ENCODE data around the gene PCDH9.
A peak's percentile ranks its signal among the peaks of the same experiment; 100 is the strongest.

Gene PCDH9

DNA sequence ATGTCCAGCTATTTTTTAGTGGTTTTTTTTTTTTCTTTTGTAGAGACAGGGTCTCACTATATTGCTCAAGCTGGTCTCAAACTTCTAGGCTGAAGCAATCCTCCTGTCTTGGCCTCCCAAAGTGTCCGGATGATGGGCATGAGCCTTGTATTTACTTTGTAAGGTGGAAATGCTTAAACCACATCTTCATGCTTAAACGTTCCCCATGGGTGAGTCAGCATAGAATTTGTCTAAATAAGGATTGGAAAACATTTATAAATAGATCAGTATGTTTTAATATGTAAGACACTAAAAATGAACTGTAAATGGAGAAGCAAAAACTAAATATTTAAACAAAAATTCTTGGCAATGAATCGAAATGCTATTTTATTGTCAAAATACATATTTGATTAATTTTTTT is 698.0 kb downstream of the PCDH9 start:
- no peak for DNase-seq (ENCODE audit: low spot score)

DNA sequence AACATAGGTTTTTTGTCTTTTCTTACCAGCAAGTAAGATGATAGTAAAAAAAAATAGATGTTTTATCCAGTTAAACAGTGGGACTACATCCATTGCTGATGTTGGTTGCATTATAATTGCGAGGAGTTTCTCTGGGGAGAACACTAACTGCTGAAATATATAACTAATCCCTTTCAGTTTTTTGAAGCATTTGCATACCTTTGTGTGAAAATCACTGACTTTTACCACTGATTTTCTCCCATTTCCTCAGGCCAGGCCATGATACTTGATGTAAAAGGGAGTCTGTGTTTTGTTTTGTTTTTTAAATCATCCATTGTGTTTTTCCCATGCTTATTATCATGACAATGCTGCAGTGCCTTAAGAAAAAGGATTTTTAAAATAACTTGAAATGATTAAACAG is 699.5 kb downstream of the PCDH9 start:
- DNase-seq (ENCODE audit: low spot score): no peak

DNA sequence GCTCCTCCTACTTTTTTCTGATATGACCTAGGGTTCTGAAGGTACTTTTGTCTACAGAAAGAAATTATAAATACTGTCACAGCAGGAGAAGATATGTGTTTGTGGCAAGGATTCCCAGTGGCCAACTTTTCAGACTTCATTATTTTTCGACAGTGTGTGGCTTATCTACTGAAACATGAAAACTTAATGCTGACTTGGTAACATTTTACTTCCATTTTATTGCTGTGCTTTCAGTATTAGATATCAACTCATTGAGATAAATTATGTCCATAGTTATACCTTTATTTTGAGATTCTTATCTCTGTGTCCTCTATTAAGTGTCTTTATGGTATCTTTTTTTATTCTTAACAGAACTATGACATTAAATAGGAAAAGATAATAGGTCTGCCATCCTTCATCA is 700.0 kb downstream of the PCDH9 start:
- DNase-seq (ENCODE audit: low spot score): no peak

DNA sequence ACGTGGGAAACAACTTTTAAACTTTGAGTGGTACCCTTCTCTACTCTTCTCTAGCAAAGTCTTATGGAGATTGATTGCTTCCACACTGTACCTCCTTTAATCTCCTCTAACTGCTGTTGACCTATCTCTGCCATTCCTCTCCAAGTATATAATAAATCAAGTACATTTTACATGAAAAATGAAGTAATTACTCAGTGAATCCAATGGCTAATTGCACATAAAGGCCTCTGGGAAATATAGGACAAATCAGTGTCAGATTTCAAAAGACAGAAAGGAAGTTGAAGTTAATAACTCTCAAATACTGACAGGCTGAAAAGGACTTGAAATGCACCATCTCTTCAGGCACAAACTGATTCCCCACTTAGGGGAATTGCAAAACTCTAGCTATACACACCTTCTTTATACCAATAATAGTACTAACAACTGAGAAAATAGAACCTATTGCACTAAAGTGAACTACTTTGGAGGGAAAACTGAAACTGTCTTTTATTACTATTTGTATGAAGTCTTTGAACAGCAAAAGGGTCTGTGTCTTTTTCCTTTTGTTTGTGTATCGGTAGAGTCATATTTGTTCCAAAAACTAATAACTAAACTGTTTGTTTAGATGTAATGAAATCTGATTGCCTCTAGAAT is 701.1 kb downstream of the PCDH9 start:
- DNase-seq (ENCODE audit: low spot score): peak; percentile 6

DNA sequence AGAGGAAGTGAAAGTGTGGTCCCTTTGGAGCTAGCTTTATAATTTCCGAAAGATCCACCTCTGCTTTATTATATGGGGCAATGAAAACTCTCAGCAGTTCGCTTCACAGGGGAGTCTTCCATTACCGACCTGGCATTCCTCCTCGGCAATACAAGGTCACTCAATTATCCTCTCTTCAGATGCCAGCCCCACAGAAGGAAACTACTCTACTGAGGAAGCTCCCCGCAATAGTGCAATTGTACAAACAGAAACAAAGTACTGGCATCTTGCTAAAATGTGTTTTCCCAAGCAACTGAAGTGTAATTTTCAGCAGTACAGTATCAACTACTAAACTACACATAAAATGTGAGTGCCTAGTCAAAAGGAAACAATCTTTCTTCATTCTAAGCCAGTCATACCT is 702.0 kb downstream of the PCDH9 start:
- no peak for DNase-seq (ENCODE audit: low spot score)

DNA sequence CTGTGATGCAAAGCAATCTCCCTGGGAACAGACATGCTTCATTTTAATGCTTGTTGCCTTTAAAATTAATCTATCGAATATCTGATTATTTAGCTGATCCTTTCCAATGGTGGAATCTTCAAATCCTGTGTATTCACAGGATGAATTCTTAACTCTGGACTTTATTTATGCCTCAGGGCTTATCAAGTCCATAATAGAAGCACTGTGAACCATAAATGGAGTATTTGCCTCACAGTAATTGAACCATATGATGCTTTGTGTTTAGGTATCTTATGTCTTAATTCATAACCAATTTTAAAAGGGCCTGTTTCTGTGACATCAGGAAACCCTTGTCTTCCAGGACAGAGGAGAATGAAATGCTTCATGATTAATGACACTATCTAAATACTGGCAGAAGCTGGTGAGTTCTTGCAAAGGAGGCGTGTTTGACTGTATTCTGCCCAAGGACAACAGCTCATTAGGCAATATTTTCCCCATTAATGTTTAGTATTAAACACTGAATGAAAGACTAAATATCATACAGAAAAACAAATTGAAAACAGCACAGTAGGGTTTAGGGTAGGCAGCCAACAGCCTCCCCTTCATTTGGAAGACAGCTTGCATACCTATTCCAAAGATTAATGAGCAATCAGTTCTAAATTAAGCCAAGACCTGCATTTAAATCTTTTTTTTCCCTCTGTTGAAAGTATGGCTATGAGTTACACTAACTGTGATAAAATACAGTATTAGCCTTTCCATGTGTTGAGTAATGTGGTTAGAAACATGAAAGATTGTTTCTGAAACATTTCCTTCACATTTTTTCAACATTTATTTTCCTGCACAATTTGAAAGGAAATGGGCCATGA is 709.4 kb downstream of the PCDH9 start:
- DNase-seq (ENCODE audit: low spot score): no peak

DNA sequence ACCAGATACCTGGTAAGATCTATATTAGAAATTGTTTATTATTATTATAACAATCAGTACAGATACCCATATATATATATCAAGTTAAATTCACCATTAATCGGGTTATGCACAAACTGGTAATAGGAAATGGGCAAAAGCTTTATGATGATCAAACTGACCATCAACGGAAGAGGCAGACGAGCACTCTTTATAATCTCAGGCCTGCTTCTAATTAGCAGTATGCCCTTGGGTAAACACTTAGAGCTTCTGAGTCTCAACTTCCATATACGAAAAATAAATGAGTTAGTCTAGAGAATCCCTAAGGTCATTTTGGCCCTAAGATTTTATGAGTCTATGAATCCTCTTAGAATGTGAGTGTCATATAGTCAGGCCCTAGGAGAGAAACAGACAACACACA is 710.9 kb downstream of the PCDH9 start:
- no peak for DNase-seq (ENCODE audit: low spot score)

DNA sequence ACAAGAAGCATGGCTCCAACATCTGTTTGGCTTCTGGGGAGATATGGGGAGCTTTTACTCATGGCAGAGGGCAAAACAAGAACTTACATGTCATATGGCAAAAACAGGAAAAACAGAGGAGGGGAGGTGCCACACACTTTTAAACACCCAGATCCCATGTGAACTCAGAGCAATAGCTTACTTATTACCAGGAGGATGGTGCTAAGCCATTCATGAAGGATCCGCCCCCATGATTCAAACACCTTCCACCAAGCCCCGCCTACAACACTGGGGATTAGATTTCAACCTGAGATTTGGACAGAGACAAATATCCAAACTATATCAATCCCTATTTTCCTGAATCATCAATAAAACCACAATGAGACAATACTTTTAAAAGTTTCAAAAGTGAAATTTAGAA is 712.1 kb downstream of the PCDH9 start:
- DNase-seq (ENCODE audit: low spot score): no peak

DNA sequence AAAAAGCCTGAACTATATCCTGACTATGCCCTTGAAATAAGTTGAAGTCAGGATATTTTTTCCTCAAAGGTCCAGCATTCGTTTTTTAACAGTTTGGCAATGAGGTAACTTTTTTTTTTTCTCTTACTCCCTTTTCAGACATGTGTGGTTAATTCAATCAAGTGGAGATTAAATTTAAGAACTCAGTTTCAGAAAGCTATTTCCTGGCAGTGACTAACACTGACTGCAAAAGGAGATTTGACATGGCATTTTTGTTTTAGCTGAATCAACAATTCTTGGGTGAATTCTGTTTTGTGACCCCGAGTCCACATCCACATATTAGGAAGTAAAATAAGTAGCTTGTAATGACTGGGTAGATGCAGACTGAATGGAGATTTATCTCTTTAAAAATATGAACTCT is 716.4 kb downstream of the PCDH9 start:
- peak; percentile 9 for DNase-seq (ENCODE audit: low spot score)

DNA sequence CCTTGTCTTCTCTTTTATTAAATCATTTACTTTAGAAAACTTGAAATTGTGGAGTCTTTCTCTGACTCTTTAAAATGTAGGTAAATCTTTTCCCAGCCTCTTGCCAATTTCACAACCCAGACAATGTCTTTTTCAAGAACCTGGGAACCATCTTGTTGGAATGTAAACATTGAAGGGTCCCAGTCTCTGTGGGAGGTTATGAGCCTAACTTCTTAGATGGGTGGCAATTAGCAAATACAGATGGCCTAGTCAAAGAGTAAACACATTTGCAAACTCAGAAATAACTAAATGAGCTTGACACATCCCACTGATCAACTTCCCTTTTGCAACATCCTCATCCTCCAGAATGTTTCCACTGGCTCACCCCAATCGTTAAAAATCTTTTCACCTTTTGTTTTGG is 721.0 kb downstream of the PCDH9 start:
- DNase-seq (ENCODE audit: low spot score): no peak

DNA sequence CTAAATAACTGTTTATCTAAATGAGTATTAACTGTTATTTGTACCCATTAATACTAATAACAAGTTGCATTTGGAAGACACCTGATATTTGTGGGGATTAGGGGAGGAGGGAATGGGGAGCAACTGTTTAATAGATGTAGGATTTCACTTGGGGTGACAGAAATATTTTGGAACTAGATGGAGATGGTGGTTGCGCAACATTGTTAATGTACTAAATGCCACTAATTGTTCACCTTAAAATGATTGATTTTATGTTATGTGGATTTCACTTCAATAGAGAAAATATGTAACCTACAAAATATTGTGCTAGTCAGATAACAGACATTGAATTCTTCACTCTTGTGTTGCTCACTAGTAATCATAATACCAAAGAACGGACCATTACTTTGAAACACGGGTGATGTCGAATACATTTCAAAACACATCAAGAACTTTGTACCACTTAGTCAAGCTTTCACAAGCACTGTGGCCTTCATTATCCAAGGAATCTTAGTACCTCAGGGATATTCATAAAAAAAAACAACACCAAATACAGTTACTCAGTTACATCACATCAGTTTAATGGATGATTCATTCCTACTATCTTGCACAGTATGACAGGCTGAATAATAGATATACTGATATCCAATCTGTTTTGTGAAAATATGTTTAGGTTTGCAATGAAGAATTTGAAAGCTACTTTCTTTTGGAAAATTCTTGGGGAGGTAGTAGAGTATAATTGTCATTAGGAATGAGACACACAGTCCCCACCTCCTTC is 721.8 kb downstream of the PCDH9 start:
- no peak for DNase-seq (ENCODE audit: low spot score)

DNA sequence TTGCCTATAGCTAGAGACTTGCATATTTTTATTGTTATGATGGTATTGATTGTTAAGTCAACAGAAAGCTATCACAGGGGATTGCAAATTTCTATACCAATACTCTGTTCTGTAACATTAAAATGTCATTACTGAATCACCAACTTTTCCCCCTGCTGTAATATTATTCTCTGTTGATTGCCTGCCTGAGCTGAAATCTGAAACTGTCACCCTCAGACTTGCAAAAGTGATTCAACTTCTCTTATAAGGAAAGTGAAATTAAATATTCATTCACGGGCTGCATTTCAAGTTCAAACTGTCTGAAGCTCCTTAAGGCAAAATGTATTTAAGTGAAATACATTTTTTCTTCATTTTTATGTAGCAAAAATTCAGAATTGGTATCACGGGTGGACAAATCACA is 723.2 kb downstream of the PCDH9 start:
- no peak for DNase-seq (ENCODE audit: low spot score)

DNA sequence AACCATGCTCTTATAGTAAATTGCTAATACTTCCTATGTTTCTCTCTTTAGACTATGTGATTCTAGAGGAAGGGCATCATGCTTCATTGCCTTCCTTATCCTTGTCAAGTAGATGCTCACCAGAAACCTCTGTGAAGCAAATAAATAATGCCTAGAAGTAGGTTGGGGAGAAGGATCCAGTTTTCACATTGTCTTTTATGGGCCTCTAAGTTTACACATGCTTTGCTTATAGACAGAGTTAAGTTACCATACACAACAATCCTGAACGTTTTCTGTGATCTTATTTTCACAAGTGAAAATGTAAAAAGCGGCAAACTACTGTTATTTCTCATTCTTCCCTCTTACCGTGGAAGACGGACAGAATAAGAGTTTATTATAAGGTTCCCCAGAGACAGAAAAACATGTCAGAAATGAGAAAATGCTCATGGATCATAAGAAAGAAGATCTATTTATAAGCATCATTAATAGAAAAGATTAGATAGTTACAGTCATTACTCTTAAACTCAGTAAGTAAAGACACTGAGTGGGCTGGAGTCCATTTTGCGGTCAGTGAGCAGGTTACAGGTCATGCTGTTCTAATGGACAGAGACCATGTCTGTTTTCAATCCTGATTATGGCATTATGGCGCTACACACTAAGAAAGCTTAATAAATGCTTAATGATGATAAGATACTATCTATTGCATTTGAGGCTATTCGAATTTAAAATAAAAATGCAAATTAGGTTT is 723.9 kb downstream of the PCDH9 start:
- DNase-seq (ENCODE audit: low spot score): no peak

DNA sequence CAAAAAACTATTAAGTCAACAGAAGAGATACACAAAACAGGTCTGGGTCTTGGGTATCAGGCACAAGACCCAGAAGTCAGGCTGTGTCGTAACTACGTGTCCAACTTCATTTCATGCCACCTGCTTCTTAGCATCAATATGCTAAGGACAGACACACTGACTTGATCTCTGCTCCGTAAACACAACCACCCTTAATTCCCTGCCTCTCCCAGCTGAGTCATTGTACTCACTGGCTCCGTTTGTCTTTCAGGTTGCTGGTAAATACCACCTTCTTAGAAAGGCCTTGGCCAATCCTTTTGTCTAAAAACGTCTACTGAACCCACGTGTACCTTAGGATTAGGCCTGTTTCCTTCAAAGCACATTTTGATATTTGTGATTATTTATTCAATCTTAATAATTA is 726.2 kb downstream of the PCDH9 start:
- DNase-seq (ENCODE audit: low spot score): no peak

DNA sequence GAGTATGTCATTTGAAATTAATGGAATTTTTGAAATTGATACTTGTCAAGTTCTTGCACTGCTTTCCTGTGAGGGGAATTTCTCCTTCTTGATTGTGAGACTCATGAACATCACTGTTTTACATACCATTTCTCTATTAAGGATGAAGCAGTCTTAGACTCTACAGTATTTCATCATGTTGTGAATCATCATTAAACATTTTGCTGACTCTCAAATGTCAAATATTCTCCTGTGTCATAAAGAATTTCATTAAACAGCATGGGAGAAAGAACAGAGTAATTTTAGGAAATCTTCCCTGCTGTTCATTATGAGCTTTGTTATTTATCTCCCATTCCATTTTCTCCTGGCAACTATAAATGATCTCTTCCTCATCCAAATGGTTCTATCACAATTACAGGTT is 729.0 kb downstream of the PCDH9 start:
- no peak for DNase-seq (ENCODE audit: low spot score)

DNA sequence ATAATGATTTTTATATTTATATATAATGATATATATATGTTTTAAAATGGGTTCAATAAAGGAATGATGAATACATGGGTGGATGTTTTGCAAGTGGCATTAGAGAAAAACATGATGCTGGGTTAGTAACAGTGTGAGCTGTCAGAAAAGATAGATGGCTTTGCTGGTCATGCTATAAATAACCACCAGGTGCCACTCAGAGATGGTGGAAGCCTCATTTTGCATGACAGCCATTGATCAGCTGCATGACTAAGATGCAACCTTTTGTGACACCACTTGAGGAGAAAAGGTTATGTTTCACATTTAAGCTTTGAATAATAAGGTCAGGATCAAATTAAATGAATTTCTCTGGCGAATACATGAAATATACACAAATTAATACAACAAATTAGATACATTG is 737.7 kb downstream of the PCDH9 start:
- DNase-seq (ENCODE audit: low spot score): peak; percentile 11

DNA sequence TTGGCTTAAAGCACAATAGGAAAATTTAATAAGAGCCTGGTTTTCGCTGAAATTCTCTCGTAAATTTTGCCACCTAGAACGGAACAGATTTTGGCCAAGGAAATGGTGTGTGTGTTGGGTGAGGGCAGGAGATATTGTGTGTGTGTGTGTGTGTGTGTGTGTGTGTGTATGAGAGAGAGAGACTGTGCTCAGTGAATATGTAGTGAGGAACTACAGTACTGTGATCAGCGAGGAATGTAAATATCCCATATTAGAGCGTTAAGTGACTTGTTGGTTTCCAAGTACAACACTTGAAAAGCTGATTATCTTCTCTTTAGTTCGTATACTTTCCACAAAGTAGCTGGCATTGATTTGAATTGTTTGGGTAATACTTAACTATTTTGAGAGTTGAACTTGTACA is 738.9 kb downstream of the PCDH9 start:
- no peak for DNase-seq (ENCODE audit: low spot score)

DNA sequence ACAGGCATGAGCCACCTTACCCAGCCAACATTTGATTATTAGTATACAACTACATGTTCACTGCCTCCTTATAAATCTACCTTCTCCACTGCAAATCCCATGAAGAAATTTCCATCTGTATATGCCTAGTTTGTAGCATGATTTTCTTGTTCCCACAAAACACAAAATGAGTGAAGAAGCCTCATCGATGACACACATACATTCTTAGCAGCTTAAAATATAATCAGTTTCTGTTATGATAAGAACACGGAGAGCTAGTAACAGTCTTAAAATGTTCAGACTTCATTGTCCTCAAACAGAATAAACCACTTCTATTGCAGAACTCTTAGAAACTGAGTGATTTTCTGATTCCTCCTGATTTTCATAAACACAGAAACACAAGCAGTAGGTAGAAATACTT is 740.5 kb downstream of the PCDH9 start:
- no peak for DNase-seq (ENCODE audit: low spot score)

DNA sequence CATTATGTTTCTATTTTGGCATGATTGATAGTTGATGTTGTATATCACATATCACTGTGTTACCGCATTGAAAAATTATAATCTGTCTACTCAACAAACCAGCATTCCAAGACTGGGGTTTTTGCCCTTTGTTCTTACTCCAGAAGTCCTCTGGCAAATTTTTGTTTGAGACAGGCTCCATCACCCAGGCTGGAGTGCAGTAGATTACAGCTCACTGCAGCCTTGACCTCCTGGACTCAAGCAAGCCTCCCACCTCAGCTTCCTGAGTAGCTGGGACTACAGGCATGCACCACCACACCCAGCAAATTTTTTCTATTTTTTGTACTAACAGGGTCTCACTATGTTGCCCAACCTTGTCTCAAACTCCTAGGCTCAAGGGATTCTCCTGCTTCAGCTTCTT is 741.0 kb downstream of the PCDH9 start:
- no peak for DNase-seq (ENCODE audit: low spot score)

DNA sequence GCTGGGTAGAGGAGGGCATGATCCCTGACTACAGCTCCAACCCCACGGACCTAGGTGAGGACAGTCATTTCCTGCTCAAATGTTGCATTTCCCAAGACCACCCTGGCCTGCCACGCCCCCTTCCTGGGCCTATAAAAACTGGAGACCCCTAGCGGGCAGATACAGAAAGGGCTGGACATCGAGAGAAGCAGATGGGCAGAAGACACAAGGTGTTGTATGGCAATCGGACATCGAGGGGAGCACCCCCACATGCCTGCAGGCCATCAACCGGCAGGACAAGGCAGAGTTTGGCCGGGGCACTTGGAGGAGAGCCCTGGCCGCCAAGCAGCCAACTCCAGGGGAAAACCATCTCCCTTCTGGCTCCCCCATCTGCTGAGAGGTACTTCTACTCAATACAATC is 746.4 kb downstream of the PCDH9 start:
- no peak for DNase-seq (ENCODE audit: low spot score)

DNA sequence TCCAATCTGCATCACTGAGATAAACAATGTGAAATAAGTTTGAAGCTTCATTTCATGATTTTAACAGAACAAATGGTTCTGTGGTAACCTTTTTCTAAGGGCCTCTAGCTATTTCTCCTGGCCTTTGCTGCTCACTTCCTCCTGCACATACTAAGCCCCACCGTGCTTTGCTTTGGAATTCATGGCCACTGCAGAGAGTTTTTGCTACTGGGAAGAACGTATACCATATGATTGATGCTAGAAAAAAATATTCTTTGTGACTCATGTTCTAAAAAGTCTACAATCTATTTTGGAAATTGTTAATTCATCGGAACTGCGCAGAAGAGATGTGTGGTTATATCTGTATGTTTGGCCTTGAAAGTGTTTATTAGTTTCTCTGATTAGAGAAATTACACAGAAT is 747.3 kb downstream of the PCDH9 start:
- no peak for DNase-seq (ENCODE audit: low spot score)

DNA sequence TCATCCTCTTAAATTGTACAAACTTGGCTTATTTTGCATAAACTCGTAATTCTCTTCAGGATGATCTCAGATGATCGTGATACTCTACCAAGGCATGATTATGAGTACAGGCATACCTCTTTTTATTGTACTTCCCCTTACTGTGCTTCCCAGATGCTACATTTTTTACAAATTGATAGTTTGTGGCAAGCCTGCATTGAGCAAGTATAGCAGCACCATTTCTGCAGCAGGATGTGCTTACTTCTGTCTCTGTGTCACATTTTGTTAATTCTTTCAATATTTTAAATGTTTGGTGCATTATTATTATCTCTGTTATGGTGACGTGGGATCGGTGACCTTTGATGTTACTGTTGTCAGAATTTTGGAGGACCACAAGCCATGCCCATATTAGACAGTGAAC is 752.3 kb downstream of the PCDH9 start:
- DNase-seq (ENCODE audit: low spot score): no peak

Measured in SK-N-DZ (cell line).